Neural progenitor cell (in vitro differentiated cells): ENCODE results near the gene CLDN8. TPM values are rescaled to one million over a fixed set of nuclear protein-coding genes. Genes with fewer than 3 reads are reported as not detected.

Source experiments
- DNase-seq: peaks from one replicate; pipeline ENCODE4 v3.0.0-alpha.2; 2016; ENCODE audit warnings: low spot score
- H2AFZ ChIP-seq: fragments of 200-600 bp; sonication (generic); replicated peaks from 2 replicates; pipeline ENCODE4 v1.6.1; 2016; ENCODE audit warnings: antibody characterized with exemption
- H3F3A ChIP-seq: fragments of 200-600 bp; sonication (generic); 2 replicates; pipeline ENCODE4 v1.6.1; 2016; ENCODE audit warnings: antibody characterized with exemption, low read depth
- H3K27ac ChIP-seq: fragments of 200-600 bp; sonication (generic); 2 replicates; pipeline ENCODE4 v1.5.1; 2016; ENCODE audit warnings: mild to moderate bottlenecking
- H3K27me3 ChIP-seq: fragments of 200-600 bp; sonication (generic); 2 replicates; pipeline ENCODE4 v1.6.1; 2016; ENCODE audit warnings: mild to moderate bottlenecking, moderate library complexity
- H3K36me3 ChIP-seq: fragments of 200-600 bp; sonication (generic); 2 replicates; pipeline ENCODE4 v1.5.1; 2016
- H3K4me1 ChIP-seq: fragments of 200-600 bp; sonication (generic); 2 replicates; pipeline ENCODE4 v1.6.1; 2016; ENCODE audit warnings: mixed run types
- H3K4me2 ChIP-seq: fragments of 200-600 bp; sonication (generic); 2 replicates; pipeline ENCODE4 v1.6.1; 2016
- H3K4me3 ChIP-seq: fragments of 200-600 bp; sonication (generic); 2 replicates; pipeline ENCODE4 v1.5.1; 2016
- H3K79me2 ChIP-seq: fragments of 200-600 bp; sonication (generic); 2 replicates; pipeline ENCODE4 v1.6.1; 2016; ENCODE audit warnings: low read depth
- H3K9ac ChIP-seq: fragments of 200-600 bp; sonication (generic); 2 replicates; pipeline ENCODE4 v1.6.1; 2016
- H3K9me3 ChIP-seq: fragments of 200-600 bp; sonication (generic); 2 replicates; pipeline ENCODE4 v1.5.1; 2016; ENCODE audit warnings: low read depth
- H4K20me1 ChIP-seq: fragments of 200-600 bp; sonication (generic); 2 replicates; pipeline ENCODE4 v1.6.1; 2016; ENCODE audit warnings: low read depth
- H3K27ac Mint-ChIP-seq: 3 replicates; pipeline ENCODE4 v1.8.0; 2021; ENCODE audit warnings: mixed read lengths
- H3K27me3 Mint-ChIP-seq: 2 replicates; pipeline ENCODE4 v1.8.0; 2022; ENCODE audit warnings: low read depth, mild to moderate bottlenecking, inconsistent platforms, moderate library complexity, mixed read lengths; ENCODE audit not compliant: insufficient read depth
- H3K36me3 Mint-ChIP-seq: 3 replicates; pipeline ENCODE4 v1.8.0; 2021; ENCODE audit warnings: mixed read lengths
- H3K4me1 Mint-ChIP-seq: 3 replicates; pipeline ENCODE4 v1.8.0; 2021; ENCODE audit warnings: mixed read lengths
- H3K4me3 Mint-ChIP-seq: 3 replicates; pipeline ENCODE4 v1.8.0; 2021; ENCODE audit warnings: mild to moderate bottlenecking, moderate library complexity, mixed read lengths
- H3K9me3 Mint-ChIP-seq: 3 replicates; pipeline ENCODE4 v1.8.0; 2020; ENCODE audit warnings: mixed read lengths
- EZH2 ChIP-seq: fragments of 200-600 bp; sonication (generic); IDR thresholded peaks from 2 replicates; pipeline ENCODE4 v1.6.1; 2017; ENCODE audit warnings: antibody characterized with exemption, mild to moderate bottlenecking, moderate library complexity
- EZH2phosphoT487 ChIP-seq: fragments of 200-600 bp; sonication (generic); IDR thresholded peaks from 2 replicates; pipeline ENCODE4 v1.6.1; 2017; ENCODE audit warnings: antibody characterized with exemption
- total RNA-seq: library from RNA; depleted of rRNA; stranded (reverse); fragments of >200 nt; gene quantifications from 2 replicates; pipeline ENCODE4 v1.2.3, GENCODE V29; 2015; ENCODE audit warnings: low replicate concordance
- TF ChIP-seq, protein P1 (sequence below): fragments of 200-600 bp; sonication (generic); IDR thresholded peaks from 2 replicates; pipeline ENCODE4 v1.5.1; 2017; ENCODE audit warnings: antibody characterized with exemption, mild to moderate bottlenecking

CLDN8 gene
- total RNA-seq, 1 donor from 2014 or later, result not detected

DNA sequence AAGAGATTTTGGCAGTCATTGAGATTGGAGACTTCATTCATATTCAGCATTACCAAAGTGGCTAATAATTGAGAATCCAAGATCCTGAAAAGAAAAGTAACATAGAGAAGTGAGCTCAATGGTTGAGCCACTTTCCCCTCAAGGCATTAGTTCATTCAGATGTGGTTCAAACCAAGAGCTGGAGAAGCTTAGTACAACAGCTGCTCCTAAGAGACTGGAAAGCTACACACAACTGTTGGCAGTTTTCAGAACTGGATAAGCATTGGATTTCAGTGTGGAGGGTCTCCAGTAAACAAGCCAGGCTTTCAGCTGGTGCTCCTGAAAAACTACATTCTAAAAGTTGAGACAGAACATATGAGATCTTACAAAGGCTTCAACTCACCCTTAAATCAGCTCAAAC is 29.2 kb upstream of the CLDN8 start:
- Histone ChIP-seq H3F3A (no peaks in the 10 kb centered on the region), H3K79me2 (no peaks in the 10 kb centered on the region), H3K36me3 (no peaks in the 10 kb centered on the region), H4K20me1 (no peaks in the 10 kb centered on the region), H3K9me3 (no peaks in the 10 kb centered on the region), H3K27ac (no peak overlapping the region), H3K27me3 (no peaks in the 10 kb centered on the region), H2AFZ (no peak overlapping the region), H3K4me3 (no peak overlapping the region), H3K4me1 (no peaks in the 10 kb centered on the region), H3K4me2 (no peak overlapping the region), H3K9ac (no peak overlapping the region)
- Mint-ChIP-seq H3K27ac (no peak overlapping the region), H3K4me1 (peaks cover 15% of the 10 kb centered on the region), H3K36me3 (no peaks in the 10 kb centered on the region), H3K27me3 (no peaks in the 10 kb centered on the region), H3K9me3 (peaks cover 6% of the 10 kb centered on the region), H3K4me3 (no peak overlapping the region)
- DNase-seq, result no peak
- TF ChIP-seq EZH2, result no peak
- TF ChIP-seq EZH2phosphoT487, result no peak
- TF ChIP-seq, protein P1, sequence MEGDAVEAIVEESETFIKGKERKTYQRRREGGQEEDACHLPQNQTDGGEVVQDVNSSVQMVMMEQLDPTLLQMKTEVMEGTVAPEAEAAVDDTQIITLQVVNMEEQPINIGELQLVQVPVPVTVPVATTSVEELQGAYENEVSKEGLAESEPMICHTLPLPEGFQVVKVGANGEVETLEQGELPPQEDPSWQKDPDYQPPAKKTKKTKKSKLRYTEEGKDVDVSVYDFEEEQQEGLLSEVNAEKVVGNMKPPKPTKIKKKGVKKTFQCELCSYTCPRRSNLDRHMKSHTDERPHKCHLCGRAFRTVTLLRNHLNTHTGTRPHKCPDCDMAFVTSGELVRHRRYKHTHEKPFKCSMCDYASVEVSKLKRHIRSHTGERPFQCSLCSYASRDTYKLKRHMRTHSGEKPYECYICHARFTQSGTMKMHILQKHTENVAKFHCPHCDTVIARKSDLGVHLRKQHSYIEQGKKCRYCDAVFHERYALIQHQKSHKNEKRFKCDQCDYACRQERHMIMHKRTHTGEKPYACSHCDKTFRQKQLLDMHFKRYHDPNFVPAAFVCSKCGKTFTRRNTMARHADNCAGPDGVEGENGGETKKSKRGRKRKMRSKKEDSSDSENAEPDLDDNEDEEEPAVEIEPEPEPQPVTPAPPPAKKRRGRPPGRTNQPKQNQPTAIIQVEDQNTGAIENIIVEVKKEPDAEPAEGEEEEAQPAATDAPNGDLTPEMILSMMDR, result no peak

DNA sequence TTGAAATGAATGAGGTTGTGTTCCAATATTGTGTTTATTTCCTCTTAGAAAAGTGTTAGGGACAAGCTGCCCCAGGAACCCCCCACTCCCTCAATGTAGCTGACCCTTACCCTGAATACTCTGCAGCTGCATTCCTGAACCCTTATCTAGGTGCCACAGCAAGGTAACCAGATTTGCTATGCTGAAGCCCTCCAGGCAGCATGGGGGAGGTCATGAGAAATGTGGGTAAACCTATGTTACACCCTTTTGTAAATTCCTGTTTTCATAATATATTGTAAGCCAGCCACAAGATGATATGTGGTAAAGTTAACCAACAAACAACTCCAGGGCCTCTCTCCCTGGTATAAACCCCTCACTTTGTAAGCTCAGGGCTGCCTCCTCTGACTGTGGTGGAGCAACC is 27.8 kb upstream of the CLDN8 start:
- H3K27me3 Mint-ChIP-seq, result no peaks in the 10 kb centered on the region
- DNase-seq, result no peak
- H3K4me3 Mint-ChIP-seq, result no peak overlapping the region
- Histone ChIP-seq H3K79me2 (no peaks in the 10 kb centered on the region), H3K4me2 (no peak overlapping the region), H3K9me3 (no peaks in the 10 kb centered on the region), H3F3A (no peaks in the 10 kb centered on the region), H3K27me3 (no peaks in the 10 kb centered on the region), H4K20me1 (no peaks in the 10 kb centered on the region), H3K4me3 (no peak overlapping the region), H3K4me1 (no peaks in the 10 kb centered on the region), H3K36me3 (no peaks in the 10 kb centered on the region), H2AFZ (no peak overlapping the region), H3K27ac (no peak overlapping the region), H3K9ac (no peak overlapping the region)
- H3K36me3 Mint-ChIP-seq, result no peaks in the 10 kb centered on the region
- H3K9me3 Mint-ChIP-seq, result no peaks in the 10 kb centered on the region
- peaks cover 10% of the 10 kb centered on the region for H3K4me1 Mint-ChIP-seq
- TF ChIP-seq, protein P1, result no peak
- no peak for TF ChIP-seq EZH2
- TF ChIP-seq EZH2phosphoT487, result no peak
- no peak overlapping the region for H3K27ac Mint-ChIP-seq

DNA sequence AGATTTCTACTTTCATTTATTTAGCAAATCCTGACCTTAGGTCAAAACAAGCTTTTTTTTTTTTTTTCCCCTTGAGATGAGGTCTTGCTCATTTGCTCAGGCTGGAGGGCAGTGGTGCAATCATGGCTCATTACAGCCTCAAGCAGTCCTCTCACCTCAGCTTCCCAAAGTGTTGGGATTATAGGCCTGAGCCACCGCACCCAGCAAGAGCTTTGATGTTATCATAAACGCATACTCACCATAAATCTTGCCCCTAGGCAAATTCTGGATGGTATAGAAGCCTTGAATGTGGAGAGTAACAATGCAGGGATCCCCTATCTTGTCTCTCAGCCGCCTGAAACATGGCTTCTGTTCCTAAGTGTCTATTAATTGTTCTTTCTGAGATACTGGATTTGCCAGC is 24.8 kb upstream of the CLDN8 start:
- Histone ChIP-seq H3K27me3 (no peaks in the 10 kb centered on the region), H3K4me1 (no peaks in the 10 kb centered on the region), H3K36me3 (no peaks in the 10 kb centered on the region), H2AFZ (no peak overlapping the region), H3K4me3 (no peak overlapping the region), H3K4me2 (no peak overlapping the region), H4K20me1 (no peaks in the 10 kb centered on the region), H3F3A (no peaks in the 10 kb centered on the region), H3K27ac (no peak overlapping the region), H3K9me3 (no peaks in the 10 kb centered on the region), H3K79me2 (no peaks in the 10 kb centered on the region), H3K9ac (no peak overlapping the region)
- no peaks in the 10 kb centered on the region for H3K27me3 Mint-ChIP-seq
- no peak for DNase-seq
- no peak overlapping the region for H3K27ac Mint-ChIP-seq
- no peaks in the 10 kb centered on the region for H3K36me3 Mint-ChIP-seq
- H3K9me3 Mint-ChIP-seq, result no peaks in the 10 kb centered on the region
- H3K4me3 Mint-ChIP-seq, result no peak overlapping the region
- TF ChIP-seq EZH2 (no peak), EZH2phosphoT487 (no peak)
- TF ChIP-seq, protein P1, result no peak
- H3K4me1 Mint-ChIP-seq, result peaks cover 10% of the 10 kb centered on the region
